ENCODE data around the gene ALB. TPM values are rescaled to one million over a fixed set of nuclear protein-coding genes. Genes with fewer than 3 reads are reported as not detected.

ALB gene
- total and polyA plus RNA-seq, 2 of the 8 experiments (the other 6 are each of a cell fraction or from before 2014, with no cell fraction given), result 0.12 TPM; not detected in 1

GRCh38 chr4:73450398-73451004 is 46.4 kb downstream of the ALB start (continued):
- TF ChIP-seq BACH1 (IDR thresholded peaks at IDR 0.05; ENCODE audit: low read length) (peak; percentile 92), ZNF274 (IDR thresholded peaks at IDR 0.05; ENCODE audit: borderline replicate concordance, extremely low read depth, low read length) (no peak), SP2 (IDR thresholded peaks at IDR 0.05; ENCODE audit: low read length) (no peak), GTF2F1 (IDR thresholded peaks at IDR 0.05; ENCODE audit: borderline replicate concordance, low read depth, low read length) (no peak), TAF1 (IDR thresholded peaks at IDR 0.05; ENCODE audit: low read depth, low read length) (0 out of 2 replicates have a peak, but pooled peaks have one; percentile 22), CBX8 (IDR thresholded peaks at IDR 0.05; ENCODE audit: borderline replicate concordance, low read depth, low read length) (no peak), KDM1A (IDR thresholded peaks at IDR 0.05; ENCODE audit: borderline replicate concordance, low read length) (no peak), CTBP2 (IDR thresholded peaks at IDR 0.05; ENCODE audit: borderline replicate concordance, insufficient read depth, insufficient read length, low read length) (no peak), GABPA (IDR thresholded peaks at IDR 0.05; ENCODE audit: borderline replicate concordance, insufficient read depth, low read length) (no peak), RBBP5 (IDR thresholded peaks at IDR 0.05; ENCODE audit: borderline replicate concordance, low read depth, low read length) (no peak), BRCA1 (IDR thresholded peaks at IDR 0.05; ENCODE audit: low read depth, low read length) (no peak), CHD2 (IDR thresholded peaks at IDR 0.05; ENCODE audit: low read length) (no peak), TCF12 (IDR thresholded peaks at IDR 0.05; ENCODE audit: low read depth, low read length) (no peak), SAP30 (IDR thresholded peaks at IDR 0.05; ENCODE audit: insufficient read depth, insufficient replicate concordance, low read length) (no peak), ATF2 (IDR thresholded peaks at IDR 0.05; ENCODE audit: low read length) (no peak), MAFK (IDR thresholded peaks at IDR 0.05; ENCODE audit: low read depth, low read length) (peak; percentile 85), YY1 (IDR thresholded peaks at IDR 0.05; ENCODE audit: low read depth, low read length) (peak; percentile 79; the same call in 1 of the 2 replicates)

Measured in H1 (cell line).